T-helper 2 cell treated with Interferon-gamma antibody and Interleukin-4, amounts not matched to agents 100 ng/mL and 5 ng/mL, for 36 hours (primary cell): ENCODE data around the gene ECI1. TPM values are rescaled to one million over a fixed set of nuclear protein-coding genes. Genes with fewer than 3 reads are reported as not detected.
"Not testable (repeated sequence)": the region's sequence is repeated elsewhere in the genome, so short reads cannot be mapped to it uniquely, and the experiment has no call there.

Experiments used
- intact Hi-C: fragments of 100-400 bp; cut with micrococcal nuclease; formaldehyde crosslinking; loops from one replicate; pipeline ENCODE4 v1.15.1; 2023
- total RNA-seq: library from RNA; stranded (reverse); gene quantifications from 2 replicates; pipeline ENCODE4 v1.2.3, GENCODE V29; 2022

ECI1 gene
- total RNA-seq, 1 donor from 2014 or later, result 30.2 TPM

GRCh38 chr16:2212362-2213324 is 38.7 kb downstream of the ECI1 start:
- intact Hi-C loops, result loop anchor here (5.0 kb wide), 1 partner anchor 40 kb away; the partner anchor contains the start of gene ECI1

GRCh38 chr16:2211923-2212347 is 39.5 kb downstream of the ECI1 start:
- intact Hi-C loops, result loop anchor here (5.0 kb wide), 1 partner anchor 40 kb away; the partner anchor contains the start of gene ECI1

GRCh38 chr16:2210386-2211365 is 40.7 kb downstream of the ECI1 start, which contains the start of gene BRICD5:
Gene BRICD5, minus strand, starts transcription at chr16:2210863. Its CDS starts 30 bp downstream, at chr16:2210833.
- intact Hi-C loops, result loop anchor here (5.0 kb wide), 1 partner anchor 42 kb away; the partner anchor contains the start of gene ECI1

- intact Hi-C loops, result loop anchor here (5.0 kb wide), 1 partner anchor 42 kb away; the partner anchor contains the start of gene ECI1
Observed at GRCh38 chr16:2210009-2210332, 41.4 kb downstream of the ECI1 start.

- intact Hi-C loops, result loop anchor here (5.0 kb wide), 2 partner anchors 43 to 52 kb away; partner anchors contain the start of genes ECI1 and TRAF7
Observed at GRCh38 chr16:2209258-2210008, 42.0 kb downstream of the ECI1 start.

GRCh38 chr16:2208772-2209171 is 42.6 kb downstream of the ECI1 start:
- intact Hi-C loops, result loop anchor here (5.0 kb wide), 1 partner anchor 51 kb away; the partner anchor contains the start of gene TRAF7

GRCh38 chr16:2208308-2208707 is 43.1 kb downstream of the ECI1 start:
- intact Hi-C loops, result loop anchor here (5.0 kb wide), 1 partner anchor 51 kb away; the partner anchor contains the start of gene TRAF7

- intact Hi-C loops, result loop anchor here (5.0 kb wide), 1 partner anchor 51 kb away; the partner anchor contains the start of gene TRAF7
Observed at GRCh38 chr16:2207872-2208271, 43.5 kb downstream of the ECI1 start.

GRCh38 chr16:2206780-2207433 is 44.5 kb downstream of the ECI1 start:
- intact Hi-C loops, result loop anchor here (5.0 kb wide), 1 partner anchor 50 kb away; the partner anchor contains the start of gene TRAF7

GRCh38 chr16:2206420-2206779 is 45.0 kb downstream of the ECI1 start:
- intact Hi-C loops, result loop anchor here (5.0 kb wide), 1 partner anchor 49 kb away; the partner anchor contains the start of gene TRAF7

GRCh38 chr16:2205967-2206313 is 45.4 kb downstream of the ECI1 start:
- intact Hi-C loops, result loop anchor here (5.0 kb wide), 1 partner anchor 49 kb away; the partner anchor contains the start of gene TRAF7

GRCh38 chr16:2205104-2205966 is 46.1 kb downstream of the ECI1 start, which contains the start of gene MLST8:
Gene MLST8, plus strand, starts transcription at chr16:2205454. Its CDS starts 632 bp downstream, at chr16:2206086.
- intact Hi-C loops, result loop anchor here (5.0 kb wide), 1 partner anchor 48 kb away; the partner anchor contains the start of gene TRAF7

GRCh38 chr16:2204416-2205103 is 46.8 kb downstream of the ECI1 start:
- intact Hi-C loops, result loop anchor here (5.0 kb wide), 1 partner anchor 47 kb away; the partner anchor contains the start of gene TRAF7

GRCh38 chr16:2203119-2203688 is 48.2 kb downstream of the ECI1 start:
- intact Hi-C loops, result not testable (repeated sequence)

- intact Hi-C loops, result no loop called here
Observed at GRCh38 chr16:2200313-2200712, 51.1 kb downstream of the ECI1 start.

GRCh38 chr16:2199621-2200139 is 51.7 kb downstream of the ECI1 start:
- intact Hi-C loops, result no loop called here

GRCh38 chr16:2199095-2199494 is 52.3 kb downstream of the ECI1 start:
- intact Hi-C loops, result no loop called here
